Coronary artery (tissue), 2 donors: ENCODE results near the gene HOXC9.

Experiments
- DNase-seq: peaks from one replicate; pipeline ENCODE4 v3.0.0-alpha.2; 2017; ENCODE audit warnings: low spot score
- H3K27ac ChIP-seq, 2 donors: fragments of 200-600 bp; sonication (generic); one replicate each; pipeline ENCODE4 v1.5.1; 2016 to 2019
- H3K4me3 ChIP-seq: fragments of 200-600 bp; sonication (generic); 2 replicates; pipeline ENCODE4 v1.5.1; 2016; ENCODE audit warnings: mild to moderate bottlenecking, moderate library complexity
- TF ChIP-seq, protein P1 (sequence below): fragments of 200-600 bp; sonication (generic); IDR thresholded peaks from one replicate; pipeline ENCODE4 v1.5.1; 2019; ENCODE audit warnings: antibody characterized with exemption

Gene HOXC9

DNA sequence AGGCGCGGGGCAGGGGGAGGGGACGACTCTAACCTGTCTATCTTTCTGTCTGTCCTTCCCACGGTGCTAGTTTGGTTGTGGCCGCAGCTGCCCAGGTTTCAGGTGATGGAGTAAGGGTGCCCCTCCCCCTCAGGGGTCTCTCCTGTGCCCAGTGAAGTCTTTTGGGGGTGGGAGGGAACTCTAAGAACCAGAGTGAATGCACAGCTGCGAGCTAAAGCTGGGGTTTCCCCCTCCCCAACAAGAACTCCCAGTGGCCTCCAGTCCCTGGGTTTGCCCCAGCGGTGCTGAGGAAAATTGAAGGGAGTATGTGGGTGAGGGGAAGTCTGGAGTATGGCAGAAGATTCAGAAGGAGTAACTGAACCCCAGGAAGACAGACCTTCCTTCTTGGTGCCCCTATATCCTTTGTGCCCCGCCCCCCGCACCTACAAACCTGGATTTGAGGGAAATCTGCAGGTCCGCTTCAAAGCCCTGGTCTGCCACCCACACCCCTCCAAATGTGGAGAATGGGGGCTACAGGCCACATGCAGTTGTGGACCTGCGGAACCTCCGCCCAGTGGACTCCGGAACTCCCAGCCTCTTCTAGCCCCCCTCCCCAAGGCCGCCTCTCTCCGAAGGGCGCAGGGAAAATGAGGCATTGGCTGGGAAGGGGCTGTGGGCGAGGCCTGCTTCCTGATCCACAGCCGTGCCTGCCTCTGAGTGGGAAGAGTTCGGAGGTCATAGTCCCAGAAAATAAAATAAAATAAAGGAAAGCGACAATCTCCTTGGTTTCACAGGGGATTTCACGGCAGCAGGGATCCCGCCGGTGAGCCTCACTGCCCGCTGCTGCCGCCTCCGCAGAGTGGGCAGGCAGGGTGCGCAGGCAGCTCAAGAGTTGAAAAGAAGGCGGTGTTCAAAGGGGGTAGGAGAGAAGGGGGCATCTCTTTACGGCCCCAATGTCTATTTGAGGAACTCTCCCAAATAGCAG is 3.4 kb upstream of the HOXC9 start:
- Histone ChIP-seq H3K27ac (no peak overlapping the region), H3K4me3 (peak overlapping the region; percentile 70)
- TF ChIP-seq, protein P1, sequence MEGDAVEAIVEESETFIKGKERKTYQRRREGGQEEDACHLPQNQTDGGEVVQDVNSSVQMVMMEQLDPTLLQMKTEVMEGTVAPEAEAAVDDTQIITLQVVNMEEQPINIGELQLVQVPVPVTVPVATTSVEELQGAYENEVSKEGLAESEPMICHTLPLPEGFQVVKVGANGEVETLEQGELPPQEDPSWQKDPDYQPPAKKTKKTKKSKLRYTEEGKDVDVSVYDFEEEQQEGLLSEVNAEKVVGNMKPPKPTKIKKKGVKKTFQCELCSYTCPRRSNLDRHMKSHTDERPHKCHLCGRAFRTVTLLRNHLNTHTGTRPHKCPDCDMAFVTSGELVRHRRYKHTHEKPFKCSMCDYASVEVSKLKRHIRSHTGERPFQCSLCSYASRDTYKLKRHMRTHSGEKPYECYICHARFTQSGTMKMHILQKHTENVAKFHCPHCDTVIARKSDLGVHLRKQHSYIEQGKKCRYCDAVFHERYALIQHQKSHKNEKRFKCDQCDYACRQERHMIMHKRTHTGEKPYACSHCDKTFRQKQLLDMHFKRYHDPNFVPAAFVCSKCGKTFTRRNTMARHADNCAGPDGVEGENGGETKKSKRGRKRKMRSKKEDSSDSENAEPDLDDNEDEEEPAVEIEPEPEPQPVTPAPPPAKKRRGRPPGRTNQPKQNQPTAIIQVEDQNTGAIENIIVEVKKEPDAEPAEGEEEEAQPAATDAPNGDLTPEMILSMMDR = no peak
- no peak for DNase-seq

DNA sequence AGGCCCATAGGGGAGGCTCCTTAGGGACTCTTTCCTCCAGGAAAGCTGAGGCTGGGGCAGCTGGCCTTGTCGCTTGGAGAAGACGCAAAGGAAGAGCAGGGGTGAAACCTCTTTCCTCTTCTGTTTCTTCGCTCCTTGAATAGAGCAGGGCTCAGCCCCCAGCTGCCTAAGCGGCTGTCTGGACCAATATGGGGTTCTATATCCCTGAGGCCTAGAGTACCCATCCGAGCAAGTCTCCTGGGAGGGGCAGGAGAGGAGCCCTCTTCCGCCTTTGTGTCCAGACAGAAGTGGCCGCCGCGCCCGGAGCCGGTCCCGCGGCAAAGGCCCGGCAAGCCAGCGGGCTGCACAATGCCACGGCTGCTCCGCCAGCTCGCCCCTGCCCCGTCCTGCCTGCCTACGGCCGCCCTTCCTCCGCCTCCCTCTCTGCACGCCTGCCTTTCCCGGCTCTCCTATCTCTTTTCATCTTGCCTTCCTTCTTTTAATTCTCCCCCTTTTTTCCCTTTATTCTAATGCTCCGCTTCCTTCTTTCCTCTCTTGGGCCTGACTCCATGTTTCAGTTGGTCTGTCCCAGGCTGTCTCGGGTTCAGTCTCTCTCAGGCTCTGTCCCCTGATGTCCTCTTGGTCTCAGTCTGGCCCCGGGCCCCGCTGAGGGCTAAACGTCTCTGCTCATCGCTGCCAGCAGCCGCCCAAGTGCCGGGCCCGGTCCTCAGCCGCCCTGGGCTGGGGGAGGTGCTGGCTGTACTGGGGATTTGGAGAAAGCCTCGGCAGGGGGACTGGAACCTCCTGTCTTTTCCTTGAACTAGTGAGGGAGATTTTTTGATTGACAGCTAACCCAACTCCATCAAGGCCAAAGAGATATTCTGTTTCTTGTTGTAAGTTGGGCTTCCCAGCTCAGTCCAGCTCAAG is 2.5 kb upstream of the HOXC9 start:
- Histone ChIP-seq H3K27ac (no peak overlapping the region), H3K4me3 (no peak overlapping the region)
- TF ChIP-seq, protein P1 = no peak
- no peak for DNase-seq

DNA sequence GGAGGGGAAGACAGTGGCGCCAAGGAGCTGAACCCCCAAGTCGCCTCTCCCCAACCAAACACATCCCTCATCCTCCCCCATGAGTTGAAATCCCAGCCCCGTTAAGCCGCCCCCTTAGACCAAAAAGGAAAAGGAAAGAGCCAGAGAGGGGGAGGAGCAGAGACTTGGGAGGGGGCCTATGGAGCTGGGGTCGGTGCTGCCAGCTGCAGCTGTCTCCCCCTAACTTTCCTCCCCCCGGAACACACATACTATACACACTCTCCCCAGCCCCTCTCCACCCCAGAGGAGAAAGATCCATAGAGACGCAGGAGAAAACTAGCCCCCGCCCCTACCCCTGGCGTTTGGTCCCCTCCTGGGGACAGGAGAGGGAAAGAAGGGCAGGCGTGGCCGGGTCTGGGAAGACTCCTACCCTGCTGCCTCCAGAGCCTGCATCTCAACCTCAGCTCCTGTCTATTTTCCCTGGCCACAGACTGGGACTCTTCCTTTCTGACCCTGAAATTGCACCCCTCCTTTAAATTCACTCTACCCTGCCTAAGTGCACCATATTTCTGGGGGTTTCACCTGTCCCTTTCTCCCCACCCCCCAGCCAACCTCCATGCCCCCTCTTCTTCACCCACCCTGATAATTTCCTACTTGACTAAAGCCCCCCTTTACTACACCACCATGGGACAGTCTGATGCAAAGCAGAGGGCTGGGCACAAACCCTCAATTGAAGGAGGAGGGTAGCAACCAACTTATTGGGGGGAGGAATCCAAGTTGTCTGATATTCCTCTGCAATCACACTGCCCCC is 1.7 kb upstream of the HOXC9 start:
- DNase-seq = no peak
- TF ChIP-seq, protein P1 = no peak
- Histone ChIP-seq H3K27ac (no peak overlapping the region), H3K4me3 (no peak overlapping the region)

DNA sequence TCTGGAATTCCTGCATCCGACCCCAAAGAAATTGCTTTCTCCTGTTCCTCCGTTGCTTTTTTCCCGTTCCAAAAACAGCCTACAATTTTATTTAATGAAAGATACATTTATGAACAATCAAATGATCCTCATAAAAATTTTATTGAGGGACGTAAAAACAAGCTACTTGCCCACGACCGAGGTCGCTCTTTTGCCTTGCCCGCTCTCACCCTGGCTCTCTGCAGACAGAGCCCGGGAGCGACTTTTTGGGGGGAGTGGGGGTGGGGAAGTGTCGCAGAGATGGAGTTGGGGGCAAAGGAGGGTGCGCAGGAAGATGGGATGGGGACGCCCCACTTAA is 1.1 kb upstream of the HOXC9 start:
- TF ChIP-seq, protein P1 = no peak
- no peak for DNase-seq
- H3K27ac ChIP-seq = no peak overlapping the region
- no peak overlapping the region for H3K4me3 ChIP-seq

DNA sequence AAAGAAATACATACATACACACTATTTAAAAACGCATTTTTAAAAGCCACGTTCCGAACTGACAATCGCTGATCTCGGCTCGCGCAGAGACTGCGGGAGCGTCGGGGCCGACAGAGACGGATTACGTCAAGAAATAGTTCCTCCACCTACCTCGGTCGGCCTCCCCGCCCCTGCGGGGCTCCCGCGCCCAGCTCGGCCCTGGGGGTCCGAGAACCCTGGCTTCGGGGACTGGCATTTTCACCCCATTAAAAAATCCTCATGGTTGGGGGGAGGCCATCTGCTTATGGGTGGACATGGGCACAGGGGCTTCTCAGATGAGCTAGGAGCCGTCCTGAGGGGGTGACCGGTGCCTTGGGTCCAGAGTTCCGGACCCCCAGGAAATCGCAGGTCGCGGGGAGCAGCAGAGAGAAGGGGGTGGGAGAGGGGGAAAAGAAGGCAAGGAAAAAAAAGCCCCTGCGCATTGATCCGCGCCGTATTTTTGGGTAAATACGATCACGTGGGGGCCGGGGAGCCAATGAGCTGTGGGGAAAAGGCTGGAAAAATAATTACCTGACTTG is 324 bp upstream of the HOXC9 start:
- TF ChIP-seq, protein P1 = no peak
- Histone ChIP-seq H3K4me3 (peak overlapping the region; percentile 63), H3K27ac (no peak overlapping the region)
- DNase-seq = no peak

DNA sequence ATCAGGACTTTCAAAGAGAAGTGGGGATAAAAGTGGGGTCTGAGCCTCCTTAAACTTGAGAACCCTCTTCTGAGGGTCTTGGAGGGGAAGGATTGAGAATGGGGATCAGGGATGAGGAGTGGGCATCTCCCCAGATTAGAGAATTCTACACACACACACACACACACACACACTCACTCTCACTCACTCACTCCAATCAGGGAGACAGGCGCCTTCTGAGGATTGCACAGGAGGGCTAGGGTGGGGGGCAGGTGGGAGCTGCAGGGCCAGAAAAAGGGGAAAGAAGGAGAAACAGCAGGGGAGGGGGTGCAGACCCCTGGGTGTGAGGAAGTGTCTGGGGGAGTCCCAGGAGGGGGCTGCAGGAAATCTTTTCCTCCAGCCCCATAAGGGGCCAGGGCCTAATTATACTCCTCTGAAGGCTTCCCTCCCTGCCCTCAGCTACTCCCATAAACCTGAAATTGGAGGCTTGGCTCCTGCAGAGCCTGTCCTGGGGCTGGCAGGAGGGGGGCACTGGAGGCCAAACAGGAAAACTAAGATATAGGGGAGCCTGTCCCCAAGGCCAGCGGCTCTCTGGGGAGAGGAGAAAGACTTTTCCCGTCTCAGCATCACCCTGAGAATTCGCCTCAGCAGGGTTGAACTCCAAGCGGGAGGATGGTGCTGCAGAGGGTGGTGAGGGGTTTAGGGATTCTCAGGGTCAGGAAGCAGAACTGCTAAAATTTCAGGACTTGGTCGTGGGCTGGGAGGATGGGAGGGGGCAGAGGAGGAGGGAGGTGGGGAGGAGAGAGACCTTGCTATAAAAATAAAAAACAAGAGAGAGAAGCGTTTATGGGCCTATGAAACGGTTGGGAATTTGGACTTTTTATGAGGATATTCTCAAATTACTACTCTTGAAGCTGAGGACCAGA is 1.6 kb downstream of the HOXC9 start:
- TF ChIP-seq, protein P1 = no peak
- Histone ChIP-seq H3K4me3 (no peak overlapping the region), H3K27ac (no peak overlapping the region)
- no peak for DNase-seq
